Naive thymus-derived CD8-positive, alpha-beta T cell (primary cell): ENCODE data around the gene PPY. TPM values are rescaled to one million over a fixed set of nuclear protein-coding genes. Genes with fewer than 3 reads are reported as not detected.
"Not testable (repeated sequence)": the region's sequence is repeated elsewhere in the genome, so short reads cannot be mapped to it uniquely, and the experiment has no call there.

Source experiments
- ATAC-seq, 2 donors: fragments of 150-1000 bp; cut with Tn5 transposase in 1 of 2; sonication (Bioruptor Pico), chemical (Tn5 transposase) in 1 of 2; 1 replicate in 1 of 2; 2 replicates in 1 of 2; pipeline ENCODE4 v1.10.0; 2021; ENCODE audit warnings: mild to moderate bottlenecking in 2 of 2, moderate library complexity in 2 of 2
- POLR2A ChIA-PET: fragments of 350-600 bp; sonication (Branson Sonifier 250); formaldehyde crosslinking; loops from one replicate; lab custom pipeline; 2021; ENCODE audit warnings: antibody characterized with exemption; lab: Charles Lee
- DNase-seq, 10 donors: peaks; one replicate each; pipeline versions ENCODE4 v3.0.0 to v3.0.0-alpha.2; 2020 to 2022
- H3K27ac Mint-ChIP-seq, 10 donors: one replicate each; pipeline ENCODE4 v1.8.0; 2020 to 2022; ENCODE audit warnings: mild to moderate bottlenecking in 10 of 10, mixed read lengths in 10 of 10, moderate library complexity in 4 of 10, inconsistent platforms in 1 of 10
- H3K27me3 Mint-ChIP-seq, 5 donors: one replicate each; pipeline ENCODE4 v1.8.0; 2021 to 2022; ENCODE audit warnings: mixed read lengths in 5 of 5
- H3K36me3 Mint-ChIP-seq, 3 donors: one replicate each; pipeline ENCODE4 v1.8.0; 2020 to 2022; ENCODE audit warnings: mixed read lengths in 3 of 3, mild to moderate bottlenecking in 2 of 3, inconsistent platforms in 1 of 3
- H3K4me1 Mint-ChIP-seq, 4 donors: one replicate each; pipeline ENCODE4 v1.8.0; 2021 to 2022; ENCODE audit warnings: mixed read lengths in 4 of 4
- H3K4me3 Mint-ChIP-seq, 10 donors: one replicate each; pipeline ENCODE4 v1.8.0; 2020 to 2022; ENCODE audit warnings: mild to moderate bottlenecking in 10 of 10, mixed read lengths in 10 of 10, moderate library complexity in 6 of 10, inconsistent platforms in 1 of 10
- H3K9me3 Mint-ChIP-seq, 9 donors: one replicate each; pipeline ENCODE4 v1.8.0; 2020 to 2022; ENCODE audit warnings: mixed read lengths in 9 of 9, mild to moderate bottlenecking in 3 of 9, inconsistent platforms in 1 of 9, moderate library complexity in 1 of 9
- polyA plus RNA-seq, 3 donors: library from polyadenylated mRNA; unstranded; fragments of 300-500 nt; fragmentation: Illumina TruSeq; gene quantifications; one replicate each; pipeline ENCODE4 v1.2.3, GENCODE V29; 2021
- total RNA-seq, 8 experiments: library from RNA in 2 of 8; stranded (reverse) in 2 of 8; gene quantifications; one replicate each; pipeline ENCODE4 v1.2.3 and lab custom pipeline; 2021 to 2026

PPY gene
- total and polyA plus RNA-seq, 5 experiments from 2014 or later, result not detected

DNA sequence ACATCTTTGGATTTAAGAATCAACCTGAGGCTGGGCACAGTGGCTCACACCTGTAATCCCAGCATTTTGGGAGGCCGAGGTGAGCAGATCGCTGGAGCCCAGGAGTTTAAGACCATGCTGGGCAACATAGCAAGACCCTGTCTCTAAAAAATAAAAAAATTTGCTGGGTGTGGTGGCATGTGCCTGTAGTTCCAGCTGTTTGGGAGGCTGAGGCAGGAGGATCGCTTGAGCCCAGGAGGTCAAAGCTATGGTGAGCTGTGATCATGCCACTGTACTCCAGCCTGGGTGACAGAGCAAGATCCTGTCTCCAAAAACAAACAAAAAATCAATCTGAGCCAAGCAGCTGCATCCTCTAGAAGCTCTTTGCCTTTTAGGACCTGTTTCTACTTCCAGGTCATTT, 2.8 kb downstream of the PPY start:
- H3K27ac Mint-ChIP-seq, result peak overlapping the region in 3 of 10 donors; percentile 37 to 77 (median 70)
- POLR2A ChIA-PET, result interaction anchor here (0.9 kb wide), 1 partner anchor 76 kb away, joined by 4 read pairs; no protein-coding TSS in a partner anchor
- H3K4me3 Mint-ChIP-seq, result peak overlapping the region; percentile 11 to 77 (median 54)
- DNase-seq, H3K27me3 Mint-ChIP-seq, H3K36me3 Mint-ChIP-seq, H3K9me3 Mint-ChIP-seq, ATAC-seq: not testable (repeated sequence)
- H3K4me1 Mint-ChIP-seq, result peaks cover 9 to 24% (median 17%) of the 10 kb centered on the region in 4 donors

DNA sequence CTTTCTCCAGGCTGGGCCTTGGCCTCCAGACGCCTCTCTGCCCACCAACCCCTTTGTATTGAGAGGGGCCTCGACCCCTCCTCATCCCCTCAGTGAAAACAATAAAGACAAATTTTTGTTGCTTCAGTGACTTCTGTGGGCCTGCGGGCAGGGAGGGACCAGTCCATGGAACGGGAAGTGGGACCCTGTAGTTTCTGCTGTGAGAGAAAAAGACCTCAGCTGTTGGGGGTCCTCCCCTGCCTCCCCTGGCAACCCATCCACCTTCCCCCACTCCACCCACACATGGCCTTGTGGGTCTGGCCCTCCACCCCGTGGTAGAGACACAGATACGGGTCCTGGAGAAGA, 3.5 kb downstream of the PPY start:
- no peak for DNase-seq
- POLR2A ChIA-PET, result interaction anchor here (0.9 kb wide), 1 partner anchor 77 kb away, joined by 4 read pairs; no protein-coding TSS in a partner anchor
- ATAC-seq, result no peak
- no peaks in the 10 kb centered on the region for H3K36me3 Mint-ChIP-seq
- peak overlapping the region in 6 of 10 donors; percentile 15 to 56 (median 38) for H3K27ac Mint-ChIP-seq
- H3K4me1 Mint-ChIP-seq, result peaks cover 9 to 24% (median 15%) of the 10 kb centered on the region in 4 donors
- peaks cover 0 to 3% (median 0%) of the 10 kb centered on the region in 5 donors for H3K27me3 Mint-ChIP-seq
- H3K9me3 Mint-ChIP-seq, result no peaks in the 10 kb centered on the region
- peak overlapping the region in 9 of 10 donors; percentile 43 to 81 (median 63) for H3K4me3 Mint-ChIP-seq

DNA sequence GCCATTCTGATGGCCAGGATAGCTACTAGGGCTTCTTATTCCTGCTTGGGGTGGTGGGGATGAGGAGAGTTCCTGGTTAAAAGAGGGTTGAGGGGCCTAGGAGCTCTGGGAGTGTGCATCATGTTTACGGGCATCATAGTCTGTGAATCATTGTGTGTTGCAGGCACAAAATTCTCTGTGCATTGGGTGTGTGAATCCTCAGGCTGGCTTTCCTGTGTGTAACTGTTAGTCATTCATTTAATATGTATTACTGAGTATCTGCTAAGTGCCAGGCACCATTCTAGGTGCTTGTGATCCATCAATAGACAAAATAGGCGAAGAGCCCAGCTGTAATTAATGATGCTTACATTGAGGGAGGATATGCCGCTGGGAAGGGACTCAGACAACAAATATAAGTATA, 5.8 kb downstream of the PPY start:
- DNase-seq, result no peak
- no peak overlapping the region for H3K27ac Mint-ChIP-seq
- ATAC-seq, result no peak
- H3K36me3 Mint-ChIP-seq, result no peaks in the 10 kb centered on the region
- POLR2A ChIA-PET, result interaction anchor here (0.6 to 1.2 kb wide), 4 partner anchors 8 to 262 kb away, joined by 3 to 6 read pairs (median 4); no protein-coding TSS in a partner anchor
- peak overlapping the region in 4 of 10 donors; percentile 4 to 77 (median 47) for H3K4me3 Mint-ChIP-seq
- H3K9me3 Mint-ChIP-seq, result no peaks in the 10 kb centered on the region
- peaks cover 0 to 3% (median 0%) of the 10 kb centered on the region in 5 donors for H3K27me3 Mint-ChIP-seq
- H3K4me1 Mint-ChIP-seq, result peaks cover 9 to 24% (median 15%) of the 10 kb centered on the region in 4 donors

DNA sequence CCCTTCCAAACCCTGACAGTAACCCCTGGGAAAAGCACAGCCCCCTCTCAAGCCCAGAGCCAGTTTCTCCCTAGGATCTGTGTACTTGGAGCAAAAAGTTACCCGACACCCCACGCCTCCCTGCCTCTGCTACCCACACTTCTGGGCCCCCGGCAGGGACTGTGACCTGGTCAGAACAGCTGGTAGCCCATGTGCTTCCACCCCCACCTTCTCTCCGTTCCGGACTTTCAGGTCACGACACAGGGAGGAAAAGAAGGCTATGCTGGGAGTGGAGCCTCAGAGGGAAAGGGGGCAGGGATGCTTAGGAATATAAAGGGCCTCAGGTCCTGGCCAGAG, 6.4 kb downstream of the PPY start:
- Mint-ChIP-seq H3K36me3 (no peaks in the 10 kb centered on the region), H3K27me3 (peaks cover 0 to 3% (median 0%) of the 10 kb centered on the region in 5 donors), H3K27ac (no peak overlapping the region), H3K4me1 (peaks cover 9 to 24% (median 15%) of the 10 kb centered on the region in 4 donors), H3K4me3 (no peak overlapping the region), H3K9me3 (no peaks in the 10 kb centered on the region)
- no peak for DNase-seq
- POLR2A ChIA-PET, result interaction anchor here (0.6 kb wide), 1 partner anchor 262 kb away, joined by 3 read pairs; no protein-coding TSS in a partner anchor
- no peak for ATAC-seq

DNA sequence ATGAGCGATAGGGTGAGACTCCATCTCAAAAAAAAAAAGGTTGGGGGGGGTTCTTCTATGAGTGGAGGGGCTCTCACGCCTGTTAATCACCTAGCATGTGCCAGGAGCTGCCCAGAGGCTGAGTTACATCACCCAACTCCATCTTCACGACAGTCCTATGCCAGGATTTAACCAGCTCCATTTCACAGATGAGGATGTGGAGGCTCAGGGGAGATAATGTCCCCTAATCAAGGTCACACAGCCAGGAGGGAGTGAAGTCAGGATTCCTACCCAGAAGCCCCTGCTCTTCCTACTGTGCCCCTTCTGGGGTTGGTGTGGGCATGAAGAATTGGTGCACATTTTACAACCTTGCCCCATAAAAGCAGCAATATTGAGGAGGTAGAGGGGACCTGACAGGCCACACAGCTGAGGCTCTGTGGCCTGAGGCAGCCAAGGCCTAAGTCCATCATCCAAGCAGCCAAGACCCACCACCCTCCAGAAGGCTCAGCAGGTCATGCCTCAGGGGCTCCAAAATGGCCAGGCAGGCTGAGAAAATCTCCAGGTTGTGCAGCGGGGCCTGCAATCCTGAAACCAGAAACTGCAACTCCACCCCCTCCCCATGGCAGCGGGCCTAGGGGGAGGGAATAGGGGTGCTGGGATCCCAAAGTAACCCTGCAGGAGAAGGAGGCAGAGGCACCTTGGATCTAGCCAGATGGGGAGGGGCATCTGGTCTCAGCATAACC, 6.9 kb downstream of the PPY start:
- H3K4me3 Mint-ChIP-seq, result no peak overlapping the region
- DNase-seq (no peak), ATAC-seq (no peak)
- H3K4me1 Mint-ChIP-seq, result peaks cover 9 to 24% (median 15%) of the 10 kb centered on the region in 4 donors
- H3K36me3 Mint-ChIP-seq, result no peaks in the 10 kb centered on the region
- peaks cover 0 to 3% (median 0%) of the 10 kb centered on the region in 5 donors for H3K27me3 Mint-ChIP-seq
- H3K27ac Mint-ChIP-seq, result no peak overlapping the region
- POLR2A ChIA-PET, result no interaction called here
- H3K9me3 Mint-ChIP-seq, result no peaks in the 10 kb centered on the region

DNA sequence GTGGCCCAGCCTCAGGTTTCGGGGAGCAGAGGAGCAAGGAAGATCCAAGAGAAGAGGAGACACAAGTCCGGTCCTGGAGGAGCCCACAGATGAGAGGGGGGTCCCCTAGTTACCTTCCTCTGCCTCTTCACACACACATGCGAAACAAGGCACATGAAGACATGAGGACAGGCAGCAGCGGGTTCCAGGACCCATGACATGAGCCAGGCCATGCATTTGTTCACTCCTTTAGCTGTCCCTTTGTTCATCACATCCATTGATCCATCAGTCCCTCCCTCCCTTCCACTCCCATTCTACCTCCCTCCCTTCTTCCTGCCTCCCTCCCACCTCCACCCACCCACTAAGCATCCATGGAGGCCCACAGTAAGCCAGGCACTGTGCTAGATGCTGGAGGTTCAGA, 9.4 kb downstream of the PPY start:
- H3K27ac Mint-ChIP-seq, result no peak overlapping the region
- H3K4me3 Mint-ChIP-seq, result no peak overlapping the region
- no peaks in the 10 kb centered on the region for H3K36me3 Mint-ChIP-seq
- ATAC-seq (no peak), DNase-seq (no peak)
- peaks cover 0 to 3% (median 0%) of the 10 kb centered on the region in 5 donors for H3K27me3 Mint-ChIP-seq
- POLR2A ChIA-PET, result no interaction called here
- no peaks in the 10 kb centered on the region for H3K9me3 Mint-ChIP-seq
- peaks cover 12 to 25% (median 19%) of the 10 kb centered on the region in 4 donors for H3K4me1 Mint-ChIP-seq

DNA sequence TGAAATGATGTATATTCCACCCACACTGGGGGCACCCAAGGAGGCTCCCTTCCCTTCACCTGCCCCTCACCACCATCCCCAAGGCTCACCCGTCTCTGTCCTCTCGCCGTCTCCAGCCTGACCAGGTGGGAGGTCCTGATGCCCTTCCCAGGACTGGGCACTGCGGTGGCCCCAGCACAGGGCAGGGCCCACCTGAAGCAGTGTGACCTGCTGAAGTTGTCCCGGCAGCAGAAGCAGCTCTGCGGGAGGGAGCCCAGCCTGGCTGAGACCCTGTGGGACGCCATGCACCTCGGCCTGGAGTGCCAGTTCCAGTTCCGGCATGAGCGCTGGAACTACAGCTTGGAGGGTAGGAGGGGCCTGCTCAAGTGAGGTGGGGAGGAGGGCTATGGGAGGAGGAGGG, 9.9 kb downstream of the PPY start:
- no peak for ATAC-seq
- Mint-ChIP-seq H3K27me3 (peaks cover 0 to 3% (median 0%) of the 10 kb centered on the region in 5 donors), H3K27ac (no peak overlapping the region), H3K36me3 (no peaks in the 10 kb centered on the region), H3K4me1 (peaks cover 15 to 25% (median 21%) of the 10 kb centered on the region in 4 donors), H3K9me3 (no peaks in the 10 kb centered on the region), H3K4me3 (no peak overlapping the region)
- POLR2A ChIA-PET, result no interaction called here
- DNase-seq, result no peak

DNA sequence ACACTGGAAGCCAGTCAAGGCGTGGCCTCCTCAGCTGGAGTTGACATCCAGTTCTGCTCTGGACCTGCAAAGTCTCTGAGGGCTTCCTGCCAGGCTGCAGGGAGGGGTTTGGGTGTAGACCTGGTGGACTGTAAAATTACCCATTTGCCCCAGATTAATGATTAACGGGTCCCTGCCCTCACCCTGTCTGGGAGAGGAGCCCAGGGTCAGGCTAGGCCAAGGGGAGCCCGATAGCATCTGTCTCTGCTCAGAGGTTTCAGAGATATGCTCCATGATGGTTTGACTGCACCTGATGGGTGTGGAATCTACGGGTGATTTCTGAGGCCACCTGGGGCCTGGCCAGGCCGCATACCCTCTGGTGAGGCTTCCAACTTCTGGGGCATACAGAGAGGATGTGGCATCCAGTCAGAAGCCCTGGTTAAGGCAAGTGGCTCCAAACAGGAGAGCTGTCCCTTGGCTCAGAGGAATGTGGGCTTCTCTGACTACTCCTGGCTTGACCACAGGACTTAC, 11.2 kb downstream of the PPY start:
- H3K9me3 Mint-ChIP-seq, result no peaks in the 10 kb centered on the region
- no peak for DNase-seq
- H3K27me3 Mint-ChIP-seq, result peaks cover 0 to 5% (median 0%) of the 10 kb centered on the region in 5 donors
- peaks cover 18 to 30% (median 26%) of the 10 kb centered on the region in 4 donors for H3K4me1 Mint-ChIP-seq
- ATAC-seq, result no peak
- POLR2A ChIA-PET, result no interaction called here
- H3K4me3 Mint-ChIP-seq, result no peak overlapping the region
- H3K27ac Mint-ChIP-seq, result peak overlapping the region in 2 of 10 donors; percentile 20 to 21
- H3K36me3 Mint-ChIP-seq, result no peaks in the 10 kb centered on the region

DNA sequence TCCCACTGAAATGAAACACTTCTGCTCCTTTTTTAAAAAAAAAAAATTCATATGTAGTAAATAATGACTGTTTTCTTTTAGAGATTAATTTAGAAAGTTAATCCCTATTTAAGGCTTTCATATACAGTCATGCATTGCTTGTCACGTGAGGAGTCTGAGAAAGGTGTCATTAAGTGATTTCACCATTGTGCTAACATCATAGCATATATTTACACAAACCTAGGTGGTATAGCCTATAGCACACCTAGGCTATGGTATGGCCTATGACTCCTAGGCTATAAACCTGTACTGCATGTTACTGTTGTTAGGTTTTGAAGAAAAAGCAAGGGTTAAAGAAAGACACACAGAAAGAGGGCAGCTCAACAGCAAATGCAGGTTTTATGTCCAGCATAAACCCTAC, 13.7 kb downstream of the PPY start:
- Mint-ChIP-seq H3K27ac (peak overlapping the region in 6 of 10 donors; percentile 10 to 97 (median 72)), H3K4me1 (peaks cover 18 to 30% (median 27%) of the 10 kb centered on the region in 4 donors), H3K36me3 (peaks cover 0 to 2% (median 0%) of the 10 kb centered on the region in 3 donors), H3K4me3 (peak overlapping the region in 6 of 10 donors; percentile 12 to 92 (median 58)), H3K9me3 (no peaks in the 10 kb centered on the region), H3K27me3 (peaks cover 0 to 6% (median 0%) of the 10 kb centered on the region in 5 donors)
- POLR2A ChIA-PET, result interaction anchor here (0.6 to 1.7 kb wide), 6 partner anchors 8 to 260 kb away, joined by 3 to 10 read pairs (median 6); partner anchors contain the start of gene MPP2
- no peak for ATAC-seq
- DNase-seq, result no peak

DNA sequence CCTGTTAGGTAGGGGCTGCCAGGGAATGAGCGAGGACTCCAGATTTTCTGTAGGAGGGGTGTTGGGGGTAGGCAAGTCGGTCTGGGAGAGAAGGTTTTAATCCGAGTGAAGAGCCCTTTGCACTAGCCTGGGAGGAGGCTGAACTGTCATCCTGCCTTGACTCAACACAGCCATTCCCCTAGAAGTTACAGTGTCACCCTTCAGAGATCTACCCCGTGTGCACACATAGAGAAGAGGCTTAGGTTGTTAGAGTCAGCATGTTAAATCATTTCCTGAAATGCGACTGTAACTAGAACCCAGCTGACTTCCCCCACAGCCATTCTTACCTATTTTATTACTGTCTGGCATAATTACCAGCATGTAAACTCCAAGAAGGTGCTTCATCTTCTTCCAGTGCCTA, 14.3 kb downstream of the PPY start:
- H3K27ac Mint-ChIP-seq, result peak overlapping the region; percentile 79 to 97 (median 90)
- DNase-seq (peak in 3 of 10 donors; percentile 15 to 35 (median 34)), ATAC-seq (peak; percentile 80 to 92)
- POLR2A ChIA-PET, result interaction anchor here (1.1 to 1.7 kb wide), 5 partner anchors 9 to 21 kb away, joined by 3 to 10 read pairs (median 6); partner anchors contain the start of gene MPP2
- H3K9me3 Mint-ChIP-seq, H3K36me3 Mint-ChIP-seq: not testable (repeated sequence)
- peaks cover 18 to 30% (median 27%) of the 10 kb centered on the region in 4 donors for H3K4me1 Mint-ChIP-seq
- H3K27me3 Mint-ChIP-seq, result peaks cover 0 to 10% (median 0%) of the 10 kb centered on the region in 5 donors
- peak overlapping the region; percentile 83 to 95 (median 88) for H3K4me3 Mint-ChIP-seq

DNA sequence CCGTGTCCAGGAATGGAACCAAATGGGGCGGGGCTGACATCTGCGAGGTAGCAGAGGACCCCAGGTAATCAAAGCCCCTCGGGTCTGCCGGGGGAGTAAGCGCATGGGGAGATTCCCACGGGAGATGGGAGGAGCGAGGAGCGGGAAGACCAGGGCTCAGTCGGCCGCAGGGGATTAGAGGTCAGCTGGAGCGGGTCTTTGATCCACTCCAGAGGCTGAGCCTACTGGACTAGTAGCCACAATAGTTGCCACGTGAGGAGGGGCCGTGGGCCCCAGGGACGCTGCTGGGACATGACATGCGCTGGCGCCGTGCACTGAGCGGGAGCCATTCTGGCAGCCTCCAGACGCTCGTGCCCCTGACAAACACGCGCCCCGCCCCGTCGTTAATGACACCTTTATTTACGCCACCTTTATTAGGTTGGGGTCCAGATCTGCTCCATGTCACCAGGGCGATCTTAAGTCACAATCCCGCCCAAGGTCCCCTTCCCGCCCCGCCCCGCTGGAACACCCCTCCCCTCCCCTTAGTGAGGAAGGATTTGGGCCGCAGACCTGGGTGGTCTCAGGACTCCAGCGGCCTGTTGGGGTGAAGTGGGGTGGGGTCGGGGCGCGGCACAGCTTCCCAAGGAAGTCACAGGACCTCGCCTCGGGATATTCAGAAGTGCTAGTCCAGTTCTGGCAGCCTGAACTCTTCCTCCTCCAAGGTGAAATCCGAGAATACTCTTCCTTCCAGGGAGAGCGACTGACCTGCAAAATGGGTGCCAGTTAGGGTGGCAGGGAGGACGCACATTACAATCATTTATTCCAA, 15.0 kb downstream of the PPY start:
- H3K27ac Mint-ChIP-seq, result peak overlapping the region; percentile 79 to 97 (median 90)
- POLR2A ChIA-PET, result interaction anchor here (0.6 to 1.7 kb wide), 4 partner anchors 11 to 73 kb away, joined by 3 to 10 read pairs (median 8); partner anchors contain the start of gene MPP2
- ATAC-seq (peak; percentile 50 to 82), DNase-seq (peak in 2 of 10 donors; percentile 16 to 19)
- H3K36me3 Mint-ChIP-seq, result peaks cover 0 to 2% (median 0%) of the 10 kb centered on the region in 3 donors
- peaks cover 0 to 10% (median 0%) of the 10 kb centered on the region in 5 donors for H3K27me3 Mint-ChIP-seq
- peaks cover 18 to 30% (median 27%) of the 10 kb centered on the region in 4 donors for H3K4me1 Mint-ChIP-seq
- H3K4me3 Mint-ChIP-seq, result peak overlapping the region; percentile 83 to 95 (median 88)
- no peaks in the 10 kb centered on the region for H3K9me3 Mint-ChIP-seq

DNA sequence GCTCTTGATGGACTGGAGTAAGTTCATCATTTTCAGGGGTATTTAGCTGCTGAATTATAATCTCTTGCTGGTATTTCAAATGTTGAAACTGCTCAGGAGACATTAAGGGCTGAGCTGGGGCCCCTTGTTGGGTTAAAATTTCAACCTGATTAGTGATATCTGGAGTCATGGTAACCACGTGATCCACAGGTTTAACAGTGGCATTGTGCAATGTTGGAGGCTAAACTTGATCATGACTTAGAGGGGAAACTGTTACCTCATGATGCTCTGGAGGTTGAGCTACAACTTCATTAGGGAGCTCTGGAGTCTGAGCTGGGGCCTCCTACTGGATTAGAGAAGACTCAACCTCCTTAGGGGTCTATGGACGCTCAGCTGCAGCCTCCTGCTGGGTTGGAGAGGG, 17.7 kb downstream of the PPY start:
- Mint-ChIP-seq H3K4me3 (no peak overlapping the region), H3K27ac (no peak overlapping the region), H3K9me3 (no peaks in the 10 kb centered on the region), H3K36me3 (peaks cover 0 to 2% (median 0%) of the 10 kb centered on the region in 3 donors), H3K4me1 (peaks cover 14 to 26% (median 25%) of the 10 kb centered on the region in 4 donors), H3K27me3 (peaks cover 0 to 10% (median 0%) of the 10 kb centered on the region in 5 donors)
- POLR2A ChIA-PET, result interaction anchor here (0.6 to 1.6 kb wide), 3 partner anchors 9 to 119 kb away, joined by 3 to 5 read pairs (median 3); no protein-coding TSS in a partner anchor
- DNase-seq, result no peak
- no peak for ATAC-seq
